T-helper 1 cell (primary cell): ENCODE results near the gene NR6A1.

Source experiments
- DNase-seq, 5 donors: peaks; one replicate each; pipeline ENCODE4 v3.0.0-alpha.2; 2012 to 2020

NR6A1 gene

GRCh38 chr9:124499216-124499615 lies 271.9 kb downstream of the NR6A1 start:
- DNase-seq = no peak

GRCh38 chr9:124498499-124499146 lies 272.5 kb downstream of the NR6A1 start:
- DNase-seq = no peak

GRCh38 chr9:124498040-124498439 lies 273.1 kb downstream of the NR6A1 start:
- DNase-seq = no peak

- no peak for DNase-seq
Measured at GRCh38 chr9:124497441-124497840, 273.7 kb downstream of the NR6A1 start.

GRCh38 chr9:124496463-124496862 lies 274.6 kb downstream of the NR6A1 start:
- no peak for DNase-seq

GRCh38 chr9:124496075-124496449 lies 275.0 kb downstream of the NR6A1 start:
- no peak for DNase-seq

- no peak for DNase-seq
Measured at GRCh38 chr9:124495126-124496074, 275.7 kb downstream of the NR6A1 start.

- DNase-seq = no peak
Measured at GRCh38 chr9:124493794-124494479, 277.2 kb downstream of the NR6A1 start.

- DNase-seq = no peak
Measured at GRCh38 chr9:124493218-124493617, 277.9 kb downstream of the NR6A1 start.

GRCh38 chr9:124492818-124493217 lies 278.3 kb downstream of the NR6A1 start:
- no peak for DNase-seq

GRCh38 chr9:124491049-124491975 lies 279.8 kb downstream of the NR6A1 start:
- DNase-seq = no peak

- no peak for DNase-seq
Measured at GRCh38 chr9:124490004-124490403, 281.1 kb downstream of the NR6A1 start.

GRCh38 chr9:124489222-124489621 lies 281.9 kb downstream of the NR6A1 start:
- no peak for DNase-seq

GRCh38 chr9:124488641-124489210 lies 282.4 kb downstream of the NR6A1 start:
- no peak for DNase-seq

- no peak for DNase-seq
Measured at GRCh38 chr9:124487260-124488182, 283.6 kb downstream of the NR6A1 start.

GRCh38 chr9:124486778-124487259 lies 284.3 kb downstream of the NR6A1 start:
- DNase-seq = no peak

- DNase-seq = no peak
Measured at GRCh38 chr9:124485936-124486335, 285.2 kb downstream of the NR6A1 start.

GRCh38 chr9:124485201-124485600 lies 285.9 kb downstream of the NR6A1 start:
- no peak for DNase-seq

- DNase-seq = no peak
Measured at GRCh38 chr9:124483481-124483880, 287.6 kb downstream of the NR6A1 start.

GRCh38 chr9:124482431-124483031 lies 288.6 kb downstream of the NR6A1 start:
- no peak for DNase-seq
